IMR-90 (cell line): ENCODE results near the gene FAAP20. TPM values are rescaled to one million over a fixed set of nuclear protein-coding genes. Genes with fewer than 3 reads are reported as not detected.

Experiments used
- ATAC-seq: fragments of 200-7000 bp; cut with Tn5 transposase; 2 replicates; pipeline ENCODE4 v1.9.1; 2020; ENCODE audit warnings: low read depth, mild to moderate bottlenecking, moderate library complexity
- BruUV-seq: library from RNA; stranded (reverse); fragments of 400-500 nt; replicated peaks from 2 replicates; lab custom pipeline; 2021; lab: Mats Ljungman, UMichigan
- CTCF ChIA-PET: fragments of 300-600 bp; formaldehyde crosslinking; extraction: SDS; loops from one replicate; lab custom pipeline; 2021; ENCODE audit warnings: antibody characterized with exemption; lab: Yijun Ruan, JAX
- POLR2A ChIA-PET: fragments of 300-600 bp; sonication (Branson Sonifier 250); formaldehyde crosslinking; loops from one replicate; lab custom pipeline; 2022; ENCODE audit warnings: antibody characterized with exemption; ENCODE audit not compliant: unreplicated experiment; lab: Charles Lee
- DNase-seq: peaks from one replicate; pipeline ENCODE4 v3.0.0; 2013
- H2AFZ ChIP-seq: replicated peaks from 2 replicates; pipeline ENCODE3; 2013; ENCODE audit warnings: low read length, mild to moderate bottlenecking; ENCODE audit not compliant: poor library complexity
- H2AK5ac ChIP-seq: 2 replicates; pipeline ENCODE4 v1.6.1; 2013; ENCODE audit warnings: low read depth, low read length, inconsistent platforms
- H2AK9ac ChIP-seq: replicated peaks from 2 replicates; pipeline ENCODE3; 2013; ENCODE audit warnings: mild to moderate bottlenecking, low read depth, low read length, moderate library complexity; ENCODE audit not compliant: poor library complexity
- H2BK120ac ChIP-seq: 2 replicates; pipeline ENCODE4 v1.6.1; 2013; ENCODE audit warnings: low read depth, low read length, inconsistent platforms
- H2BK15ac ChIP-seq: 3 replicates; pipeline ENCODE4 v1.6.1; 2013; ENCODE audit warnings: low read depth, low read length, inconsistent platforms
- H2BK20ac ChIP-seq: 2 replicates; pipeline ENCODE4 v1.6.1; 2013; ENCODE audit warnings: low read depth, mild to moderate bottlenecking, inconsistent platforms, low read length, moderate library complexity
- H2BK5ac ChIP-seq: 2 replicates; pipeline ENCODE4 v1.6.1; 2013; ENCODE audit warnings: mild to moderate bottlenecking, low read depth, low read length, inconsistent platforms; ENCODE audit not compliant: poor library complexity, severe bottlenecking
- H3K14ac ChIP-seq: replicated peaks from 2 replicates; pipeline ENCODE4 v1.6.1; 2013; ENCODE audit warnings: low read depth, low read length, inconsistent platforms
- H3K18ac ChIP-seq: 2 replicates; pipeline ENCODE4 v1.6.1; 2013; ENCODE audit warnings: low read depth, low read length, control low read depth
- H3K23ac ChIP-seq: 2 replicates; pipeline ENCODE4 v1.6.1; 2013; ENCODE audit warnings: low read depth, low read length, inconsistent platforms
- H3K27ac ChIP-seq: 2 replicates; pipeline ENCODE4 v1.5.1; 2013; ENCODE audit warnings: mild to moderate bottlenecking, control low read depth, low read length; ENCODE audit not compliant: insufficient read depth
- H3K27me3 ChIP-seq: 2 replicates; pipeline ENCODE4 v1.6.1; 2013; ENCODE audit warnings: low read length; ENCODE audit not compliant: control insufficient read depth, insufficient read depth
- H3K36me3 ChIP-seq: 2 replicates; pipeline ENCODE4 v1.6.1; 2013; ENCODE audit warnings: low read length, mixed read lengths; ENCODE audit not compliant: control insufficient read depth, insufficient read depth
- H3K4ac ChIP-seq: 2 replicates; pipeline ENCODE4 v1.6.1; 2013; ENCODE audit warnings: low read depth, low read length, inconsistent platforms
- H3K4me1 ChIP-seq: 2 replicates; pipeline ENCODE4 v1.6.1; 2013; ENCODE audit warnings: low read length, mixed read lengths; ENCODE audit not compliant: control insufficient read depth, insufficient read depth
- H3K4me2 ChIP-seq: 2 replicates; pipeline ENCODE4 v1.6.1; 2013; ENCODE audit warnings: low read depth, mild to moderate bottlenecking, control low read depth, low read length, moderate library complexity
- H3K4me3 ChIP-seq: 2 replicates; pipeline ENCODE4 v1.5.1; 2013; ENCODE audit warnings: low read depth, mild to moderate bottlenecking, control low read depth, low read length, moderate library complexity; ENCODE audit not compliant: insufficient read depth
- H3K56ac ChIP-seq: 2 replicates; pipeline ENCODE4 v1.6.1; 2013; ENCODE audit warnings: low read length, inconsistent platforms; ENCODE audit not compliant: insufficient read depth; ENCODE audit errors: extremely low read depth
- H3K79me1 ChIP-seq, 2 experiments: 2 replicates each; pipeline ENCODE4 v1.6.1; 2013; ENCODE audit warnings: low read length in 2 of 2, inconsistent platforms in 1 of 2, low read depth in 1 of 2
- H3K9ac ChIP-seq: 2 replicates; pipeline ENCODE4 v1.6.1; 2013; ENCODE audit warnings: low read depth, low read length, control low read depth
- H3K9me1 ChIP-seq: 2 replicates; pipeline ENCODE4 v1.6.1; 2013; ENCODE audit warnings: low read length, inconsistent platforms; ENCODE audit not compliant: insufficient read depth
- H3K9me3 ChIP-seq: 2 replicates; pipeline ENCODE4 v1.6.1; 2013; ENCODE audit warnings: low read length; ENCODE audit not compliant: control insufficient read depth, insufficient read depth
- H4K20me1 ChIP-seq: 2 replicates; pipeline ENCODE4 v1.6.1; 2013; ENCODE audit warnings: low read length, inconsistent platforms; ENCODE audit not compliant: insufficient read depth
- H4K5ac ChIP-seq: 2 replicates; pipeline ENCODE4 v1.6.1; 2013; ENCODE audit warnings: mild to moderate bottlenecking, low read depth, low read length, control low read depth
- H4K8ac ChIP-seq, 2 experiments: 2 replicates each; pipeline ENCODE4 v1.6.1; 2013; ENCODE audit warnings: low read depth in 2 of 2, low read length in 2 of 2, control low read depth in 1 of 2, inconsistent platforms in 1 of 2
- H4K91ac ChIP-seq: 2 replicates; pipeline ENCODE4 v1.6.1; 2013; ENCODE audit warnings: low read depth, low read length, inconsistent platforms; ENCODE audit not compliant: insufficient read depth
- BHLHE40 ChIP-seq: fragments of 150-350 bp; IDR thresholded peaks from 2 replicates; pipeline ENCODE4 v1.6.1; 2016; ENCODE audit warnings: mild to moderate bottlenecking, low read depth, low read length
- CEBPB ChIP-seq: IDR thresholded peaks from 2 replicates; pipeline ENCODE4 v1.6.1; 2012; ENCODE audit warnings: low read depth, low read length, improper control_type of control experiment
- CHD1 ChIP-seq: IDR thresholded peaks from 2 replicates; pipeline ENCODE4 v1.6.1; 2012; ENCODE audit warnings: low read depth, low read length, improper control_type of control experiment
- CTCF ChIP-seq: conservative IDR thresholded peaks from 2 replicates; pipeline ENCODE4 v1.5.1; 2012; ENCODE audit warnings: mild to moderate bottlenecking, low read depth, low read length, improper control_type of control experiment
- ELK1 ChIP-seq: fragments of 150-350 bp; IDR thresholded peaks from 2 replicates; pipeline ENCODE4 v1.6.1; 2016; ENCODE audit warnings: low read depth, mild to moderate bottlenecking, low read length, moderate library complexity, borderline replicate concordance
- FOS ChIP-seq: fragments of 150-350 bp; IDR thresholded peaks from 2 replicates; pipeline ENCODE4 v1.6.1; 2016; ENCODE audit warnings: low read depth, low read length
- MAFK ChIP-seq: IDR thresholded peaks from 2 replicates; pipeline ENCODE4 v1.6.1; 2012; ENCODE audit warnings: low read depth, low read length, improper control_type of control experiment
- MAZ ChIP-seq: IDR thresholded peaks from 2 replicates; pipeline ENCODE4 v1.6.1; 2012; ENCODE audit warnings: low read depth, mild to moderate bottlenecking, low read length, improper control_type of control experiment, moderate library complexity, borderline replicate concordance
- MXI1 ChIP-seq: IDR thresholded peaks from 2 replicates; pipeline ENCODE4 v1.6.1; 2012; ENCODE audit warnings: low read depth, mild to moderate bottlenecking, low read length, moderate library complexity, borderline replicate concordance
- NFE2L2 ChIP-seq: fragments of 150-350 bp; IDR thresholded peaks from 2 replicates; pipeline ENCODE4 v1.6.1; 2016; ENCODE audit warnings: low read depth, mild to moderate bottlenecking, low read length
- POLR2A ChIP-seq: IDR thresholded peaks from 2 replicates; pipeline ENCODE4 v1.6.1; 2012; ENCODE audit warnings: mild to moderate bottlenecking, low read depth, low read length
- RAD21 ChIP-seq: IDR thresholded peaks from 2 replicates; pipeline ENCODE4 v1.6.1; 2012; ENCODE audit warnings: low read length, improper control_type of control experiment
- RCOR1 ChIP-seq: IDR thresholded peaks from 2 replicates; pipeline ENCODE4 v1.6.1; 2012; ENCODE audit warnings: mild to moderate bottlenecking, low read length, improper control_type of control experiment; ENCODE audit not compliant: insufficient replicate concordance
- RFX5 ChIP-seq: IDR thresholded peaks from 2 replicates; pipeline ENCODE4 v1.8.0; 2012; ENCODE audit warnings: low read depth, mild to moderate bottlenecking, low read length, moderate library complexity
- SMC3 ChIP-seq: fragments of 150-350 bp; IDR thresholded peaks from 2 replicates; pipeline ENCODE4 v1.6.1; 2016; ENCODE audit warnings: low read depth, mild to moderate bottlenecking, antibody characterized with exemption, low read length, moderate library complexity
- USF2 ChIP-seq: fragments of 150-350 bp; IDR thresholded peaks from 2 replicates; pipeline ENCODE4 v1.6.1; 2017; ENCODE audit warnings: mild to moderate bottlenecking, antibody characterized with exemption, low read length, low read depth
- WGBS, 2 experiments: methylation state at CpG; one replicate each; pipeline versions ENCODE4 v1.1.5 to v1.1.7; 2013; ENCODE audit warnings: missing lambda C conversion rate in 2 of 2; ENCODE audit not compliant: insufficient read length in 1 of 2; ENCODE audit errors: extremely low coverage in 2 of 2; 5-methylcytosine and 5-hydroxymethylcytosine counted together
- dilution Hi-C: fragments of 300-500 bp; cut with HindIII; formaldehyde crosslinking; loops from one replicate; pipeline ENCODE4 v1.14.3; 2018; ENCODE audit warnings: low sequenced_read_pairs; ENCODE audit not compliant: unreplicated experiment
- in situ Hi-C: fragments of 300-500 bp; cut with MboI; formaldehyde crosslinking; loops from 3 replicates; pipeline ENCODE4 v1.14.3; 2019; ENCODE audit warnings: low sequenced_read_pairs, inconsistent platforms, mixed read lengths
- intact Hi-C: fragments of 100-400 bp; cut with micrococcal nuclease; formaldehyde crosslinking; loops from 2 replicates; pipeline ENCODE4 v1.10.0; 2022
- polyA plus RNA-seq, 3 experiments: library from polyadenylated mRNA; depleted of rRNA; stranded (reverse); fragments of >200 nt; gene quantifications; 2 replicates each; pipeline ENCODE4 v1.2.3, GENCODE V29; 2012; ENCODE audit warnings: low replicate concordance in 1 of 3
- total RNA-seq: library from RNA; depleted of rRNA; stranded (reverse); fragments of >200 nt; gene quantifications from 2 replicates; pipeline ENCODE4 v1.2.3, GENCODE V29; 2012

Gene FAAP20
- total and polyA plus RNA-seq, 2 of the 4 experiments (the other 2 are of a cell fraction), result 6.5 to 31.5 TPM

- H3K18ac ChIP-seq, result no peak overlapping the region
- H3K4ac ChIP-seq, result no peak overlapping the region
- no peak overlapping the region for H3K4me3 ChIP-seq
- no peak overlapping the region for H2BK5ac ChIP-seq
- ATAC-seq (no peak), DNase-seq (no peak)
- dilution Hi-C loops (no loop called here), in situ Hi-C loops (no loop called here), intact Hi-C loops (no loop called here)
- WGBS, 2 experiments, result 82% methylated on average over 5 of the region's 15 CpGs; no CpG with 5 or more reads in 1 of the 2 experiments
- H2AK5ac ChIP-seq, result no peak overlapping the region
- H4K5ac ChIP-seq, result no peak overlapping the region
- no peak overlapping the region for H2BK15ac ChIP-seq
- H3K14ac ChIP-seq, result no peak overlapping the region
- H3K27me3 ChIP-seq, result no peaks in the 10 kb centered on the region; the same call in 1 of the 2 replicates
- H4K91ac ChIP-seq, result no peak overlapping the region
- 0 out of 2 replicates have a peak, but pooled peaks cover 3% of the 10 kb centered on the region for H3K9me1 ChIP-seq
- H2AK9ac ChIP-seq, result no peak overlapping the region
- H4K8ac ChIP-seq, result no peak overlapping the region
- H3K23ac ChIP-seq, result no peak overlapping the region
- ChIA-PET POLR2A (no interaction called here), CTCF (interaction anchor here (0.5 kb wide), 1 partner anchor 413 kb away, joined by 4 read pairs; no protein-coding TSS in a partner anchor)
- no peaks in the 10 kb centered on the region for H3K36me3 ChIP-seq
- TF ChIP-seq MAZ (no peak), RAD21 (no peak), MAFK (no peak), POLR2A (no peak), BHLHE40 (no peak), CEBPB (no peak), SMC3 (no peak), RCOR1 (no peak), ELK1 (no peak), CHD1 (no peak), FOS (no peak), CTCF (no peak), MXI1 (no peak), RFX5 (no peak), USF2 (no peak), NFE2L2 (no peak)
- H3K56ac ChIP-seq, result no peak overlapping the region
- no peaks in the 10 kb centered on the region for H3K79me1 ChIP-seq
- no peak overlapping the region for H2AFZ ChIP-seq
- H3K4me1 ChIP-seq, result no peaks in the 10 kb centered on the region
- no peak overlapping the region for H2BK20ac ChIP-seq
- no peaks in the 10 kb centered on the region for H4K20me1 ChIP-seq
- H3K4me2 ChIP-seq, result no peak overlapping the region
- no peak overlapping the region for H3K27ac ChIP-seq
- BruUV-seq, result no TSS peak
- H2BK120ac ChIP-seq, result no peak overlapping the region
- no peaks in the 10 kb centered on the region for H3K9me3 ChIP-seq
- H3K9ac ChIP-seq, result no peak overlapping the region
Observed at GRCh38 chr1:2144501-2145090, 50.0 kb downstream of the FAAP20 start.
